ENCODE results near the gene SUN2. TPM values are rescaled to one million over a fixed set of nuclear protein-coding genes. Genes with fewer than 3 reads are reported as not detected.

SUN2 gene
- total and polyA plus RNA-seq, 2 of the 13 experiments (the other 11 are each of a cell fraction or from before 2014, with no cell fraction given) = 45.6 to 56.6 TPM

DNA sequence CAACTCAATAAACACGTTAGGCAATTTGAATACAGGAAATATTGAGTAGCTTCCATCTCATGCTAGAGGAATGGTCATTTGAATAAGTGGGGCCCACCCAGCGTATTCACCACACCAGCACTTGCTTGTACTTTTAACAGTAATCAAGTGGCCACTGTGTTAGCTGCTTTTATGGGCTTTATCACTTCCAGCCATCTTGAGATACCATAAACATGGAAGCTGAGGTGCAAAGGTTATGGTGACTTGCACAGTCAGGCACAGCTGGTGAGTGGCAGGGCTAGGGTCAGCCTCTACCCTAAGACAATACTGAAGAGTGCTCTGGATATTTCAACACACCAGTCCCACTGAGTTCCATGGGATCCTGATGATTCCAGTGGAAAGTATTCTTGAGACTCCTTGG lies 61.7 kb downstream of the SUN2 start (continued):
- TF ChIP-seq, protein P1, sequence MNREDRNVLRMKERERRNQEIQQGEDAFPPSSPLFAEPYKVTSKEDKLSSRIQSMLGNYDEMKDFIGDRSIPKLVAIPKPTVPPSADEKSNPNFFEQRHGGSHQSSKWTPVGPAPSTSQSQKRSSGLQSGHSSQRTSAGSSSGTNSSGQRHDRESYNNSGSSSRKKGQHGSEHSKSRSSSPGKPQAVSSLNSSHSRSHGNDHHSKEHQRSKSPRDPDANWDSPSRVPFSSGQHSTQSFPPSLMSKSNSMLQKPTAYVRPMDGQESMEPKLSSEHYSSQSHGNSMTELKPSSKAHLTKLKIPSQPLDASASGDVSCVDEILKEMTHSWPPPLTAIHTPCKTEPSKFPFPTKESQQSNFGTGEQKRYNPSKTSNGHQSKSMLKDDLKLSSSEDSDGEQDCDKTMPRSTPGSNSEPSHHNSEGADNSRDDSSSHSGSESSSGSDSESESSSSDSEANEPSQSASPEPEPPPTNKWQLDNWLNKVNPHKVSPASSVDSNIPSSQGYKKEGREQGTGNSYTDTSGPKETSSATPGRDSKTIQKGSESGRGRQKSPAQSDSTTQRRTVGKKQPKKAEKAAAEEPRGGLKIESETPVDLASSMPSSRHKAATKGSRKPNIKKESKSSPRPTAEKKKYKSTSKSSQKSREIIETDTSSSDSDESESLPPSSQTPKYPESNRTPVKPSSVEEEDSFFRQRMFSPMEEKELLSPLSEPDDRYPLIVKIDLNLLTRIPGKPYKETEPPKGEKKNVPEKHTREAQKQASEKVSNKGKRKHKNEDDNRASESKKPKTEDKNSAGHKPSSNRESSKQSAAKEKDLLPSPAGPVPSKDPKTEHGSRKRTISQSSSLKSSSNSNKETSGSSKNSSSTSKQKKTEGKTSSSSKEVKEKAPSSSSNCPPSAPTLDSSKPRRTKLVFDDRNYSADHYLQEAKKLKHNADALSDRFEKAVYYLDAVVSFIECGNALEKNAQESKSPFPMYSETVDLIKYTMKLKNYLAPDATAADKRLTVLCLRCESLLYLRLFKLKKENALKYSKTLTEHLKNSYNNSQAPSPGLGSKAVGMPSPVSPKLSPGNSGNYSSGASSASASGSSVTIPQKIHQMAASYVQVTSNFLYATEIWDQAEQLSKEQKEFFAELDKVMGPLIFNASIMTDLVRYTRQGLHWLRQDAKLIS (CRISPR knock-in tag; IDR thresholded peaks at IDR 0.05) = no peak
- TF ChIP-seq CEBPG (CRISPR knock-in tag; IDR thresholded peaks at IDR 0.05) (peak; percentile 22; the same call in 1 of the 2 replicates), NR2C2 (CRISPR knock-in tag; IDR thresholded peaks at IDR 0.05; ENCODE audit: borderline replicate concordance) (peak; percentile 41; the same call in 1 of the 2 replicates), FOXA1 (IDR thresholded peaks at IDR 0.05) (no peak), FOXA1 (CRISPR knock-in tag; IDR thresholded peaks at IDR 0.05) (0 out of 2 replicates have a peak, but pooled peaks have one; percentile 7), BHLHE40 (IDR thresholded peaks at IDR 0.05; ENCODE audit: low read length) (no peak), ZNF326 (CRISPR knock-in tag; IDR thresholded peaks at IDR 0.05; ENCODE audit: borderline replicate concordance) (no peak), HNF4G (IDR thresholded peaks at IDR 0.05; ENCODE audit: borderline replicate concordance, low read depth, low read length) (0 out of 2 replicates have a peak, but pooled peaks have one; percentile 55), HNF4G (CRISPR knock-in tag; IDR thresholded peaks at IDR 0.05; ENCODE audit: borderline replicate concordance, low read depth) (no peak), RARA (CRISPR knock-in tag; IDR thresholded peaks at IDR 0.05) (0 out of 2 replicates have a peak, but pooled peaks have one; percentile 6), THAP11 (CRISPR knock-in tag; IDR thresholded peaks at IDR 0.05) (0 out of 2 replicates have a peak, but pooled peaks have one; percentile 22), DPF2 (CRISPR knock-in tag; IDR thresholded peaks at IDR 0.05; ENCODE audit: borderline replicate concordance, low read depth) (0 out of 2 replicates have a peak, but pooled peaks have one; percentile 15), FOXA3 (CRISPR knock-in tag; IDR thresholded peaks at IDR 0.05) (0 out of 2 replicates have a peak, but pooled peaks have one; percentile 20), ZNF253 (CRISPR knock-in tag; IDR thresholded peaks at IDR 0.05; ENCODE audit: borderline replicate concordance) (no peak), HNF4A (CRISPR knock-in tag; IDR thresholded peaks at IDR 0.05) (peak; percentile 76), ZNF224 (CRISPR knock-in tag; IDR thresholded peaks at IDR 0.05) (no peak), ZNF644 (CRISPR knock-in tag; IDR thresholded peaks at IDR 0.05; ENCODE audit: low read depth) (peak; percentile 75)
- TF ChIP-seq, protein P2, sequence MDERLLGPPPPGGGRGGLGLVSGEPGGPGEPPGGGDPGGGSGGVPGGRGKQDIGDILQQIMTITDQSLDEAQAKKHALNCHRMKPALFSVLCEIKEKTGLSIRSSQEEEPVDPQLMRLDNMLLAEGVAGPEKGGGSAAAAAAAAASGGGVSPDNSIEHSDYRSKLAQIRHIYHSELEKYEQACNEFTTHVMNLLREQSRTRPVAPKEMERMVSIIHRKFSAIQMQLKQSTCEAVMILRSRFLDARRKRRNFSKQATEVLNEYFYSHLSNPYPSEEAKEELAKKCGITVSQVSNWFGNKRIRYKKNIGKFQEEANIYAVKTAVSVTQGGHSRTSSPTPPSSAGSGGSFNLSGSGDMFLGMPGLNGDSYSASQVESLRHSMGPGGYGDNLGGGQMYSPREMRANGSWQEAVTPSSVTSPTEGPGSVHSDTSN (CRISPR knock-in tag; IDR thresholded peaks at IDR 0.05) = peak; percentile 52; the same call in 1 of the 2 replicates
- TF ChIP-seq, protein P3, sequence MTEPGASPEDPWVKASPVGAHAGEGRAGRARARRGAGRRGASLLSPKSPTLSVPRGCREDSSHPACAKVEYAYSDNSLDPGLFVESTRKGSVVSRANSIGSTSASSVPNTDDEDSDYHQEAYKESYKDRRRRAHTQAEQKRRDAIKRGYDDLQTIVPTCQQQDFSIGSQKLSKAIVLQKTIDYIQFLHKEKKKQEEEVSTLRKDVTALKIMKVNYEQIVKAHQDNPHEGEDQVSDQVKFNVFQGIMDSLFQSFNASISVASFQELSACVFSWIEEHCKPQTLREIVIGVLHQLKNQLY (CRISPR knock-in tag; IDR thresholded peaks at IDR 0.05) = no peak
- TF ChIP-seq, protein P4, sequence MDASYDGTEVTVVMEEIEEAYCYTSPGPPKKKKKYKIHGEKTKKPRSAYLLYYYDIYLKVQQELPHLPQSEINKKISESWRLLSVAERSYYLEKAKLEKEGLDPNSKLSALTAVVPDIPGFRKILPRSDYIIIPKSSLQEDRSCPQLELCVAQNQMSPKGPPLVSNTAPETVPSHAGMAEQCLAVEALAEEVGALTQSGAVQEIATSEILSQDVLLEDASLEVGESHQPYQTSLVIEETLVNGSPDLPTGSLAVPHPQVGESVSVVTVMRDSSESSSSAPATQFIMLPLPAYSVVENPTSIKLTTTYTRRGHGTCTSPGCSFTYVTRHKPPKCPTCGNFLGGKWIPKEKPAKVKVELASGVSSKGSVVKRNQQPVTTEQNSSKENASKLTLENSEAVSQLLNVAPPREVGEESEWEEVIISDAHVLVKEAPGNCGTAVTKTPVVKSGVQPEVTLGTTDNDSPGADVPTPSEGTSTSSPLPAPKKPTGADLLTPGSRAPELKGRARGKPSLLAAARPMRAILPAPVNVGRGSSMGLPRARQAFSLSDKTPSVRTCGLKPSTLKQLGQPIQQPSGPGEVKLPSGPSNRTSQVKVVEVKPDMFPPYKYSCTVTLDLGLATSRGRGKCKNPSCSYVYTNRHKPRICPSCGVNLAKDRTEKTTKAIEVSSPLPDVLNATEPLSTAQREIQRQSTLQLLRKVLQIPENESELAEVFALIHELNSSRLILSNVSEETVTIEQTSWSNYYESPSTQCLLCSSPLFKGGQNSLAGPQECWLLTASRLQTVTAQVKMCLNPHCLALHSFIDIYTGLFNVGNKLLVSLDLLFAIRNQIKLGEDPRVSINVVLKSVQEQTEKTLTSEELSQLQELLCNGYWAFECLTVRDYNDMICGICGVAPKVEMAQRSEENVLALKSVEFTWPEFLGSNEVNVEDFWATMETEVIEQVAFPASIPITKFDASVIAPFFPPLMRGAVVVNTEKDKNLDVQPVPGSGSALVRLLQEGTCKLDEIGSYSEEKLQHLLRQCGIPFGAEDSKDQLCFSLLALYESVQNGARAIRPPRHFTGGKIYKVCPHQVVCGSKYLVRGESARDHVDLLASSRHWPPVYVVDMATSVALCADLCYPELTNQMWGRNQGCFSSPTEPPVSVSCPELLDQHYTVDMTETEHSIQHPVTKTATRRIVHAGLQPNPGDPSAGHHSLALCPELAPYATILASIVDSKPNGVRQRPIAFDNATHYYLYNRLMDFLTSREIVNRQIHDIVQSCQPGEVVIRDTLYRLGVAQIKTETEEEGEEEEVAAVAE (CRISPR knock-in tag; IDR thresholded peaks at IDR 0.05; ENCODE audit: borderline replicate concordance) = 0 out of 2 replicates have a peak, but pooled peaks have one; percentile 30
- TF ChIP-seq, protein P5, sequence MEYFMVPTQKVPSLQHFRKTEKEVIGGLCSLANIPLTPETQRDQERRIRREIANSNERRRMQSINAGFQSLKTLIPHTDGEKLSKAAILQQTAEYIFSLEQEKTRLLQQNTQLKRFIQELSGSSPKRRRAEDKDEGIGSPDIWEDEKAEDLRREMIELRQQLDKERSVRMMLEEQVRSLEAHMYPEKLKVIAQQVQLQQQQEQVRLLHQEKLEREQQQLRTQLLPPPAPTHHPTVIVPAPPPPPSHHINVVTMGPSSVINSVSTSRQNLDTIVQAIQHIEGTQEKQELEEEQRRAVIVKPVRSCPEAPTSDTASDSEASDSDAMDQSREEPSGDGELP (IDR thresholded peaks at IDR 0.05; ENCODE audit: borderline replicate concordance, low read depth) = peak; percentile 74; the same call in 1 of the 2 replicates

Data from HepG2 (cell line).